ENCODE results near the gene CACNA1C. TPM values are rescaled to one million over a fixed set of nuclear protein-coding genes. Genes with fewer than 3 reads are reported as not detected.

CACNA1C gene
- 1 to 10 TPM; 2.9 to 5.3 (median 4.3) TPM for total RNA-seq

- no peak for TF ChIP-seq CTCF (IDR thresholded peaks at IDR 0.05; ENCODE audit: low read depth)
These were observed at the start of gene CACNA1C for GRCh38 chr12:2052826-2053678. Gene CACNA1C, plus strand, starts transcription at chr12:2052987. Its CDS starts 576 bp downstream, at chr12:2053563.

- TF ChIP-seq CTCF (IDR thresholded peaks at IDR 0.05; ENCODE audit: low read depth), result no peak
These were observed 49.1 kb upstream of the CACNA1C start for GRCh38 chr12:2003676-2004112.

GRCh38 chr12:2004113-2004929, 48.5 kb upstream of the CACNA1C start, which contains the start of gene DCP1B:
Gene DCP1B, minus strand, starts transcription at chr12:2004457. Its CDS starts 26 bp downstream, at chr12:2004431.
- no peak for TF ChIP-seq CTCF (IDR thresholded peaks at IDR 0.05; ENCODE audit: low read depth)

- no peak for TF ChIP-seq CTCF (IDR thresholded peaks at IDR 0.05; ENCODE audit: low read depth)
These were observed 44.1 kb upstream of the CACNA1C start for GRCh38 chr12:2008677-2009076.

- no peak for TF ChIP-seq CTCF (IDR thresholded peaks at IDR 0.05; ENCODE audit: low read depth)
These were observed 43.2 kb upstream of the CACNA1C start for GRCh38 chr12:2009623-2010022.

- TF ChIP-seq CTCF (IDR thresholded peaks at IDR 0.05; ENCODE audit: low read depth), result no peak
These were observed 40.9 kb upstream of the CACNA1C start for GRCh38 chr12:2011643-2012607.
